ENCODE results near the gene ASPSCR1. TPM values are rescaled to one million over a fixed set of nuclear protein-coding genes. Genes with fewer than 3 reads are reported as not detected.

ASPSCR1 gene
- total RNA-seq, 2 experiments from 2014 or later, result 27.0 to 33.7 TPM

- CTCF ChIA-PET, result interaction anchor here (0.8 to 1.4 kb wide), 2 partner anchors 63 to 65 kb away, joined by 3 to 5 read pairs; no protein-coding TSS in a partner anchor
- no peak for ATAC-seq
- peaks cover 5% of the 10 kb centered on the region for H3K4me1 Mint-ChIP-seq (ENCODE audit: low read depth)
- no peaks in the 10 kb centered on the region for H3K9me3 Mint-ChIP-seq (ENCODE audit: insufficient read depth)
- POLR2A ChIA-PET, result no interaction called here
- H3K27ac Mint-ChIP-seq, result no peak overlapping the region
- peaks cover 20% of the 10 kb centered on the region for H3K27me3 Mint-ChIP-seq (ENCODE audit: low read depth)
- H3K4me3 Mint-ChIP-seq, result no peak overlapping the region
- H3K36me3 Mint-ChIP-seq (ENCODE audit: low read depth), result no peaks in the 10 kb centered on the region
- no peak for DNase-seq
These were observed 20.5 kb upstream of the ASPSCR1 start for GRCh38 chr17:81956607-81957589.

- Mint-ChIP-seq H3K27me3 (ENCODE audit: low read depth) (peaks cover 27% of the 10 kb centered on the region), H3K4me3 (no peak overlapping the region), H3K4me1 (ENCODE audit: low read depth) (peaks cover 7% of the 10 kb centered on the region), H3K9me3 (ENCODE audit: insufficient read depth) (no peaks in the 10 kb centered on the region), H3K27ac (no peak overlapping the region), H3K36me3 (ENCODE audit: low read depth) (no peaks in the 10 kb centered on the region)
- POLR2A ChIA-PET, result no interaction called here
- ATAC-seq, result no peak
- CTCF ChIA-PET, result interaction anchor here (0.8 kb wide), 1 partner anchor 64 kb away, joined by 3 read pairs; no protein-coding TSS in a partner anchor
- DNase-seq, result no peak
These were observed 19.6 kb upstream of the ASPSCR1 start for GRCh38 chr17:81957691-81958432.

DNA sequence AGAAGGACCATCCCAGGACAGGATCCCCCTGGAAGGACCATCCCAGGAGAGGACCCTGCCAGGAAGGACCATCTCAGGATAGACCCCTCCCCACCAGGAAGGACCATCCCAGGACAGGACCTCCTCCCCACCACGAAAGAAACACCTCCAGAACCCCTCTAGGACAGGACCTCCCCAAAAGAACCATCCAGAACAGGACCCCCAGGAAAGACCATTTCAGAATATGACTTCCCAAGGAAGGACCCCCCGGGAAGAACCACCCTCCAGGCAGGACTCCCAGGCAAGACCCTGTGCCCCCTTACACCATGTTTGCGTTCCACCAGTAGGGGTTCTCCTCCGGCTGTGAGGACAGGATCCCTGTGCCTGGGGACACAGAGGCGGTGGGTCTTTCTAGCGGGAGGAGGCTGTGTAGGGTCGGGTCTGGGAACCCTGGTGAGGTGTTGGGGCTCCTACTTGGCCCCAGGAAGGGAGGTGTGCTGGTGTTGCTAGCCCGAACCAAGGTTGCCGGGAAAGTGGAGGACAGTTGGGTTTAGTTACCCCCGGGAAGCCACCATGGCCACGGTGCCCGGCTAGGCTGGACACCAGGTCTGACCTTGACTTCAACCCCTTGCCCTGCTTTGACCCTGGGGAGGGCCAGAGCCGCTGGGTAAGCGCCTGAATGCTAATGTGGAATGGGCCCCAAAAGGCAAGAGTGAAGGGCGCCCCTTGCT, 18.6 kb upstream of the ASPSCR1 start:
- no peak overlapping the region for H3K4me3 Mint-ChIP-seq
- no peaks in the 10 kb centered on the region for H3K36me3 Mint-ChIP-seq (ENCODE audit: low read depth)
- peaks cover 32% of the 10 kb centered on the region for H3K27me3 Mint-ChIP-seq (ENCODE audit: low read depth)
- CTCF ChIA-PET, result interaction anchor here (0.6 to 2.7 kb wide), 39 partner anchors 8 to 411 kb away, joined by 3 to 138 read pairs (median 4); partner anchors contain the start of genes ASPSCR1, CENPX, DCXR and LRRC45
- H3K27ac Mint-ChIP-seq, result peak overlapping the region; percentile 11
- no peak for DNase-seq
- POLR2A ChIA-PET, result interaction anchor here (0.6 to 1.4 kb wide), 3 partner anchors 63 to 344 kb away, joined by 3 to 12 read pairs (median 4); partner anchors contain the start of genes CENPX and LRRC45
- peaks cover 7% of the 10 kb centered on the region for H3K4me1 Mint-ChIP-seq (ENCODE audit: low read depth)
- ATAC-seq, result no peak
- no peaks in the 10 kb centered on the region for H3K9me3 Mint-ChIP-seq (ENCODE audit: insufficient read depth)

GRCh38 chr17:81959362-81960129, 17.9 kb upstream of the ASPSCR1 start:
- Mint-ChIP-seq H3K4me3 (no peak overlapping the region), H3K36me3 (ENCODE audit: low read depth) (no peaks in the 10 kb centered on the region), H3K27me3 (ENCODE audit: low read depth) (peaks cover 40% of the 10 kb centered on the region), H3K9me3 (ENCODE audit: insufficient read depth) (no peaks in the 10 kb centered on the region), H3K27ac (no peak overlapping the region), H3K4me1 (ENCODE audit: low read depth) (peaks cover 7% of the 10 kb centered on the region)
- CTCF ChIA-PET, result interaction anchor here (0.6 to 2.7 kb wide), 40 partner anchors 9 to 411 kb away, joined by 3 to 138 read pairs (median 4); partner anchors contain the start of genes ASPSCR1, CENPX, DCXR and LRRC45
- ATAC-seq, result peak; percentile 97
- peak; percentile 80 for DNase-seq
- POLR2A ChIA-PET, result interaction anchor here (0.6 to 1.4 kb wide), 3 partner anchors 62 to 343 kb away, joined by 3 to 12 read pairs (median 4); partner anchors contain the start of genes CENPX and LRRC45

DNA sequence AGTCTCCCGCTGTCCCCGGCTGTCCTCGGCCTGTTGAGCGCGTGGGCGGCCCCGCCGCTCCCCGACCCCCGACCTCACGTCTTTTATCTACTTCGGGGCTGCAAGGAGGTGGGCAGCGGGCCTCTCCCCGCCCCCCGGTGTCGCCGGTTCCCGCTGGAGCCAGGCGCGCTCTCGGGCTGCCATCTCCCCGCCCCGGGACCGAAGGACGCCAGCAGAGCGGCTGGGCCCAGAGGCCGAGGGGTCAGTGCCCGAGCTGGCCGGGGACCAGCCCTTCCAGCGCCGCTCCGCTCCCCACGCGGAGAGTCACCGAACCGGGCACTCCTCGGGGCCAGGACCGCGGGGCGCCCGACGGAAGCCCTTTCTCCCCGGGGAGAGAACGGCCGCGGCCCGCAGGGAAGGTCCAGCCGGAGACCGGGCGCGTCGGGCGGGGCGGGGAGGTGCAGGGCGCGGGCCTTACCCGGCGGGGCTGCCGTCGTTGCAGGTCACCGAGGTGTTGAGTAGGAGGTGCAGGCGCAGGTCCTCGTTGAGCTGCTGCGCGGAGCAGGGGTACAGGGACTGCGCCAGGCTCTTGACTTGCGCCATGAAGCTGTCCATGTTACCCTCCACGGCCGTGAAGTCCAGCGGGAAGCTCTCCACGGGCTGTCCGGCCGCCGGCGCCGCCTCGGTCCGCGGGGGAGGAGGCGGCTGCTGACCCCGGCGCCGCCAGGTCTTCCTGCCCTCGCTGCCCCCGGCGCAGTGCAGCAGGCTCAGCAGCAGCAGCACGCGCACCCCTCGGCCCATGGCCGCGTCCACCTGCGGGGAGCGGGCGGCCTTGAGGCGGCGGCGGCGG, 17.1 kb upstream of the ASPSCR1 start:
- peaks cover 43% of the 10 kb centered on the region for H3K27me3 Mint-ChIP-seq (ENCODE audit: low read depth)
- H3K4me3 Mint-ChIP-seq, result no peak overlapping the region
- H3K36me3 Mint-ChIP-seq (ENCODE audit: low read depth), result no peaks in the 10 kb centered on the region
- no peak overlapping the region for H3K27ac Mint-ChIP-seq
- CTCF ChIA-PET, result interaction anchor here (0.8 to 2.7 kb wide), 30 partner anchors 8 to 410 kb away, joined by 3 to 138 read pairs (median 4); partner anchors contain the start of genes CENPX, DCXR, LRRC45 and MAFG
- no peaks in the 10 kb centered on the region for H3K9me3 Mint-ChIP-seq (ENCODE audit: insufficient read depth)
- H3K4me1 Mint-ChIP-seq (ENCODE audit: low read depth), result peaks cover 7% of the 10 kb centered on the region
- ATAC-seq (no peak), DNase-seq (no peak)
- POLR2A ChIA-PET, result interaction anchor here (1.0 to 1.4 kb wide), 2 partner anchors 61 to 62 kb away, joined by 4 to 12 read pairs; partner anchors contain the start of genes CENPX and LRRC45

- H3K27me3 Mint-ChIP-seq (ENCODE audit: low read depth), result peaks cover 43% of the 10 kb centered on the region
- ATAC-seq (no peak), DNase-seq (no peak)
- CTCF ChIA-PET, result interaction anchor here (2.7 kb wide), 1 partner anchor 60 kb away, joined by 138 read pairs; the partner anchor contains the start of genes CENPX and LRRC45
- H3K4me3 Mint-ChIP-seq, result no peak within 1 kb of the TSS
- no peaks in the 10 kb centered on the region for H3K9me3 Mint-ChIP-seq (ENCODE audit: insufficient read depth)
- no peak within 1 kb of the TSS for H3K27ac Mint-ChIP-seq
- H3K36me3 Mint-ChIP-seq (ENCODE audit: low read depth), result no peaks in the 10 kb centered on the region
- peaks cover 9% of the 10 kb centered on the region for H3K4me1 Mint-ChIP-seq (ENCODE audit: low read depth)
- POLR2A ChIA-PET, result no interaction called here
These were observed 16.3 kb upstream of the ASPSCR1 start, which contains the start of gene NOTUM for GRCh38 chr17:81961087-81961511. TSS of gene NOTUM (minus strand) at chr17:81961187. CDS start at chr17:81960909, 278 bp downstream.

GRCh38 chr17:81961521-81962498, 15.6 kb upstream of the ASPSCR1 start:
- ChIA-PET POLR2A (no interaction called here), CTCF (interaction anchor here (0.6 to 2.7 kb wide), 3 partner anchors 59 to 465 kb away, joined by 3 to 138 read pairs (median 20); partner anchors contain the start of genes CENPX and LRRC45)
- H3K4me3 Mint-ChIP-seq, result no peak overlapping the region
- peaks cover 13% of the 10 kb centered on the region for H3K4me1 Mint-ChIP-seq (ENCODE audit: low read depth)
- no peak for DNase-seq
- no peak overlapping the region for H3K27ac Mint-ChIP-seq
- no peaks in the 10 kb centered on the region for H3K9me3 Mint-ChIP-seq (ENCODE audit: insufficient read depth)
- H3K36me3 Mint-ChIP-seq (ENCODE audit: low read depth), result no peaks in the 10 kb centered on the region
- ATAC-seq, result no peak
- H3K27me3 Mint-ChIP-seq (ENCODE audit: low read depth), result peaks cover 43% of the 10 kb centered on the region

GRCh38 chr17:81962499-81963441, 14.7 kb upstream of the ASPSCR1 start:
- ATAC-seq, result no peak
- ChIA-PET CTCF (interaction anchor here (0.6 to 2.3 kb wide), 3 partner anchors 14 to 466 kb away, joined by 3 to 20 read pairs (median 3); partner anchors contain the start of genes CENPX and LRRC45), POLR2A (no interaction called here)
- no peak overlapping the region for H3K27ac Mint-ChIP-seq
- no peak for DNase-seq
- H3K27me3 Mint-ChIP-seq (ENCODE audit: low read depth), result peaks cover 40% of the 10 kb centered on the region
- no peaks in the 10 kb centered on the region for H3K36me3 Mint-ChIP-seq (ENCODE audit: low read depth)
- H3K9me3 Mint-ChIP-seq (ENCODE audit: insufficient read depth), result no peaks in the 10 kb centered on the region
- peaks cover 17% of the 10 kb centered on the region for H3K4me1 Mint-ChIP-seq (ENCODE audit: low read depth)
- no peak overlapping the region for H3K4me3 Mint-ChIP-seq
